Spleen (tissue), 7 donors: ENCODE measurements around the gene KIF19.

Experiments
- CTCF ChIP-seq, 11 experiments: fragments of 200-600 bp in 7 of 11; fragments of 450-650 bp in 4 of 11; sonication (generic) in 4 of 11; IDR thresholded peaks in 8 of 11; conservative IDR thresholded peaks in 3 of 11; 1 replicate in 7 of 11; 2 replicates in 4 of 11; pipeline versions ENCODE4 v1.4.0 to v1.8.0; 2016 to 2021; ENCODE audit warnings: antibody characterized with exemption in 11 of 11, inconsistent platforms in 4 of 11, mild to moderate bottlenecking in 1 of 11
- POLR2A ChIP-seq, 3 donors: fragments of 450-650 bp; IDR thresholded peaks; one replicate each; pipeline ENCODE4 v1.5.1; 2017; ENCODE audit warnings: antibody characterized with exemption in 3 of 3, mild to moderate bottlenecking in 1 of 3
- donor health status: DM: no; HTN: no; CAD: no; lungs with moderate emphysema.
- donor health status: DM: no; HTN: no; CAD: no.
- donor health status: DM: no; HTN: no; CAD: no.

GRCh38 chr17:74359916-74360315 is 33.9 kb downstream of the KIF19 start:
- no peak for TF ChIP-seq CTCF (IDR thresholded peaks at IDR 0.05 in 8 of 11, conservative IDR thresholded peaks at IDR 0.05 in 3 of 11)
- no peak for TF ChIP-seq POLR2A (IDR thresholded peaks at IDR 0.05)
